GM19468 (cell line): ENCODE results near the gene MPHOSPH6.
"Not testable (repeated sequence)": the region's sequence is repeated elsewhere in the genome, so short reads cannot be mapped to it uniquely, and the experiment has no call there.

ENCODE experiments used
- ATAC-seq: cut with Tn5 transposase; IDR thresholded peaks from one replicate; pipeline ENCODE4 v1.9.1; 2021; ENCODE audit warnings: mild to moderate bottlenecking, moderate library complexity, moderate number of reproducible peaks; ENCODE audit not compliant: unreplicated experiment; ENCODE audit errors: extremely low read depth

Gene MPHOSPH6, protein sequence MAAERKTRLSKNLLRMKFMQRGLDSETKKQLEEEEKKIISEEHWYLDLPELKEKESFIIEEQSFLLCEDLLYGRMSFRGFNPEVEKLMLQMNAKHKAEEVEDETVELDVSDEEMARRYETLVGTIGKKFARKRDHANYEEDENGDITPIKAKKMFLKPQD

DNA sequence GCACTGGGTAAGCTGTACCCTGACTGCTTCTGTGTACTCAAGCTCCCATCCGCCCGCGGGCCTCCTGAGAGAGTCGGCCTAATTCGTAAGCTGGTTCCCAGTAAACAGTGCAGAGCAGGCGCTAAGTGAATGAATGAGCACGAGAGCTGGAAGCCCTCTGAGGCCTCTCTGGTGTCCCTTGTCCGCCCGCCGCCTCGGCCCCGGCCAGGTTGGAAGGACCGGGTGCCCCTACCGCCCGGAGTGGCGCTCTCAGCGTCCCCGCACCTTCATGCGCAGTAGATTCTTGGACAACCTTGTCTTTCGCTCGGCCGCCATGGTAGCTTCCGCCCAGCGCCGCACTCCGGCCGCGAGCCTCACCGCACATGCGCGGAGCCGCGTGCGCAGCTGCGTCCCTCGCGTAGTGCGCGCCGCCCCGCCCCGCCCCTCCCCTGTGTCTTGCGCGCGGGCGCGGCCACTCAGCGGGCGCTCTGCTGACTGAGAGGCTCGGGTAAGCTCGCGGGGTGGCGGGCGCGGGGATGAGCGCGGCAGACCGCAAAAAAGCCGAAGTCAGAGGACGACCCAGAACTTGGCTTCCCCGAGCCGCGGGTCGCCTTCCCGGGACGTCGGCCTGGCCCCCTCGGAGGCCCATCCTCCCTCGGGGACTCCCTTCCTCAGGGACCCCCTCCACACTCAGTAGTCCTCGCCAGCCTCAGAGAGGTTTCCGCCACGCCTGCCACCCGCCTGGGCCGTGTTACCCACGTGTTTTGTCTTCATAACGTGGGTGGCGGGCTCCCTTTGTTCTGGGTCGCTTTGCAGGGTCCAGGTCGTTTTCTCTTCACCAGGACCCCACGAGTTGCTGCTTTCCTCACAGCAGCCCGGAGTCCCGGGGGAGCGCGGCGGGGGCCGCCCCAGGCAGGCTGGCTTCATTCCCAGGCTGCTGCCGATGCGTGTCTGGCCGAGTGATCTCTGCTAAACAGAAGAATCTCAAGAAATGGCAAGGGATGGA is at the start of gene MPHOSPH6:
Gene MPHOSPH6, minus strand, starts transcription at position 364 of the 985 bp plus-strand sequence. Its CDS starts 49 bp downstream, at position 315.
- peak; percentile 98 for ATAC-seq

DNA sequence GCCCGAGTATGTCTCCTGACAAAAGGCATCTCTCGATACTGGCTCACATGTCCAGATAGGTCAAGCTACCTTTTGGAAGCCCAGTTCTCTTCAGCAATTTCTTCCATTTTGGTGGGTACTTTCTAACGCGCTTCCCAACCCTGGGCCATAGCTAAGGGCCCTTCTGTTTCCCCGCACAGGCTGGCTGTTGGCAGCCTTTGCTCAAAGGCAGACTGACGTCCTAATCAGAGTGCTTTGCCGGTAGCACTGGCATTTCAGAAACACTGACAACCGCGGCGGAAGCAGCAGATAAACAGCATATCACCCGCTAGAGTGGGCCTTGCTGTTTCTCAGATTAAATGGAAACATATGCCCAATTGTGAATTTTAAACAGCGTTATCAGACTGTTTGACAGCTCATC is 49.3 kb upstream of the MPHOSPH6 start:
- ATAC-seq = no peak

DNA sequence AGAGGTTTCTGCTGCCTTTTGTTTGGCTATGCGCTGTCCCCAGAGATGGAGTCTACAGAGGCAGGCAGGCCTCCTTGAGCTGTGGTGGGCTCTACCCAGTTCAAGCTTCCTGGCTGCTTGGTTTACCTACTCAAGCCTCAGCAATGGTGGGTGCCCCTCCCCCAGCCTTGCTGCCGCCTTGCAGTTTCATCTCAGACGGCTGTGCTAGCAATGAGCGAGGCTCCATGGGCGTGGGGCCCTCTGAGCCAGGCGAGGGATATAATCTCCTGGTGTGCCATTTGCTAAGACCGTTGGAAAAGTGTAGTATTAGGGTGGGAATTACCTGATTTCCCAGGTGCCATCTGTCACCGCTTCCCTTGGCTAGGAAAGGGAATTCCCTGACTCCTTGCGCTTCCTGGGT is 39.3 kb upstream of the MPHOSPH6 start:
- not testable (repeated sequence) for ATAC-seq

DNA sequence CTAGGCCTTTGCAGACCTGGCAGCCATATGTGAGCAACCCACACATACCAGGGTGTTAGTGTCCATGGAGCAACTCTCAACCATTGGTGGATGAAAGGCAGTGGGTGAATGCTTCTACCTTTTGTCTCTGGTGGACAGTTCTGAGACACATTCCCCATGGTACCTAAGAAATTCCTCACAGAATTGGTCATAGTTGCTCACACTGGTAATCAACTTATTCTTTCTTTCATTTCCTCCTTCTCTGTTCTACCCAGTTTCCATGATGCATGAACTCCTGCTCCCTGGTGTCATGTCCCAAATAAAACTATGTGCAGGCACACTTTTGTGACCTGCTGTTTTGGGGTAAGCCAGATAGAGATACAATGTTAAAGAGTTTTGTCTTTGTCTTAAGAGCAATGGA is 33.2 kb upstream of the MPHOSPH6 start:
- ATAC-seq = no peak

DNA sequence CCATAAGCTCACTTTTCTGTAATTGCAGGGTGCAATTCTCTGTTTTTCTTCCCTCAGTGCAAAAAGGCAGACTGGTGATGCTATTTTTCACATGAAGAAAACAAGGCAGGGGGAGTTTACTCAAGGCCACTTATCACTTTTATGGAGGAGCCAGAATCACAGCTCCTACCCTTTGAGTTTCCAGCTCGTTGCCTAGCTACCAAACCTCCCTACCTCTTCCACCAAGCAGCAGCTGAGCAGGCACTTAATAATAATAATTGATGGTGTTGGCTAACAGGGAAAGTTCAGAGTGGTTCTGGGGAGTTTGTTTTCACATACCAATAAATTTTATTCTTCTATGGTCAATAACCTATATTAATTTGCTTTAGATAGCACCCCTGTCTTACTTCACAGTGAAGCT is 31.9 kb upstream of the MPHOSPH6 start:
- no peak for ATAC-seq

DNA sequence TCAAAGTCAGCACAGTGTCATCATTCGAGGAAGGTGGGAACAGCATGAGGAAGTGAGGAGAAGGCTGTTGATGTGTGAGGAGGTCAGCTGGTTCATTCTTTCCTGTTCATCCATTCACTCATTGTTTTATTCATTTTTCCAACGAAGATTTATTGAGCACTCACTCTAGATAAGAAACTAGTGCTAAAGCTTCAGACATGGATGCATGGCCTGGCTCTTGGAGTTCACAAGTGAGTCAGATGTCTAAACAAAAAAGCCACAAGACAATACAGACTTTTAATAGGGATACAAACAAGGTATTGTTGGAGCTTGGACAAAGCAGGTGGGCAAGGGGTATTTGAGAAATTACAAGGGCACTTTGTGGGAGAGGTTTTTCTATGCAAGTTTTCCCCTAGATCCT is 31.3 kb upstream of the MPHOSPH6 start:
- ATAC-seq = no peak

DNA sequence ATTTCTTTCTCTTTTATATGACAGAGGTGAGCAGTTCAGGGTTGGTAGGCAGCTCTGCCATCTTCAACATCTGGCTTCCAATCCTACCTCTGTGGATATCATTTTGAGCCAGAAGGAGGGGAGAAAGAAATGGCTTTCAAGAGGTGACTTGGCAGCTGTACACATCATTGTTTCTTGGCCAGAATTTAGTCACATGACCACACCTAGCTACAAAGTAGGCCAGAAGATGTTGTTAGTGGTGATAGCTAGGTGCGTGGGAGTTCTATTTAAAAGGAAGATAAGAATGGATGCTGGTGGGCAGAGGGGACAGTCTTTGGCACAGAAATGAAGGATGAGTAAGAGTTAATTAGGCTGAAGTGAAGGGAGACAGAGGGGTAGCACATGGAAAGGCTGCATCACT is 29.2 kb upstream of the MPHOSPH6 start:
- ATAC-seq = no peak

DNA sequence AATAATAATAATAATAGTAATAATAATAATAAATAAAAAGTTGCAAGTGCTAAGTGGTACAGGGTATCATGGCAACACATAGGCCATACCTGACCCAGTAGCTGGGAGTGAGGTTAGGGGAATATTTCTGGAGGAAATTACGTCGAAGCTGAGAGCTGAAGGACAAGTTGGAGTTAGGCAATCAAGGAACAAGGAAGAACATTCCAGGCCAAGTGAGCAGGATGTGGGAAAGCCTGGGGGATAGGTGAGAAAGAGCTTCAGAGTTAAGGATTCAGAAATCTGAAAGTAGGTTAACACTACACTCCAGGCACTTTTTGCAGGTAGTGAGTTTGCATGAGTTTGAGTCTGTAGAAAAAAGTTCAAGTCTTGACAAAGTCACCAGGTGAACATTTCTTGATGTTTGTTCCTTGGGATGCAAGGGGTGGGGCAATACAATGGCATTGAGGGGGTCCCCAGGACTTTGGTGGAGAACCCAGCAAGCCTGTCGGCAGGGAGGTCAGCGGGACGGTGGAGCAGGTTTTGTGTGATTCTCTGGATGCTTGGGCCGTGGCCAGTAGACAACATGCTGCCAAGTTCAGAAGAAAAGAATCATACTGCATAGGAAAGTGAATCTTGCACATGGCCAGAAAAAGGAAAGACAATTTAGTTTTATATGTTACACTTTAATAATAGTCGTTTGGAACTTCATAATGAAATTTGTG is 27.7 kb upstream of the MPHOSPH6 start:
- no peak for ATAC-seq

DNA sequence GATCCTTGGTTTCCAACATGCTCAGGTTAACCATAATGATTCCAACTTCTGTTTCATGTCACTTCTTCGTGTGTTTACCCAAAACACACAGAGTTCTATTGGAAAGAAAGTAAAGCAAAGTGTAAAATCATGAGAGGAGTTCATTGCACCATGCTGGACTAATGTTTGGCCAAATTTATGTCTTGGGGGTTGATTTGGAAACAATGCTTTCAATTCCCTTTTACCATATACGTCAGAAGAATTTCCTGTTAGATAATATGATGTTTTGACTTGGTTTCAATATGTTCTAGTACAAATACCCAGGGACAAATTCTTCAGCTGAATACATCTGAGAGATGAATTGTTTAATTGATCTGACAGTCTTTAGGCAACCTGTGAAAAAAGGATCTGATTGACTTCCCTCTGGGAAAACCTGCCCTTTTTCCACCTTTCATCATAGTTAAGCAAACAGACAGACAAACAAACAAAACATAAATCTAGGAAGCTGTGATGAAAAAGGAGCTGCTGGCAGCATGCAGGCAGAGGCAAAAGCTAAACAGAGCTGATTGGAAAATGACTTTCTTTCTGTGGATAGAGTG is 26.0 kb upstream of the MPHOSPH6 start:
- no peak for ATAC-seq

DNA sequence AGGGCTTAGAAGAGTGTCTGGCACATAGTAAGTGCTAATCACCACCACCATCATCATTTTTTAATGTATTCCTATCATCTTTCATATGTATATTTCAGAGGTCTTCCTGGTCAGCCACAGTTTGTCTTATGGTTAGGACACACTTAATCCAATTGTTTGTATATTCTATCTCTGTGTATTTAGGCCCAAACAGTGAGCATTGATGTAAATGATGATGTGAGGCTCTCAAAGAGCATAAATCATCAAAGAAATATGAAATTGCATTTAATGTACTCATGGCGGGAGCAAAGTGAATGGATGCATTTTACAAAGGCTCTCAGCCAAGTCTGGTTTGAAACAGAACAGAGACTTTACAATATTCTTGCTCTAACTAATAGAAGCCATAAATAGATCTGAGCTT is 24.1 kb upstream of the MPHOSPH6 start:
- ATAC-seq = no peak

DNA sequence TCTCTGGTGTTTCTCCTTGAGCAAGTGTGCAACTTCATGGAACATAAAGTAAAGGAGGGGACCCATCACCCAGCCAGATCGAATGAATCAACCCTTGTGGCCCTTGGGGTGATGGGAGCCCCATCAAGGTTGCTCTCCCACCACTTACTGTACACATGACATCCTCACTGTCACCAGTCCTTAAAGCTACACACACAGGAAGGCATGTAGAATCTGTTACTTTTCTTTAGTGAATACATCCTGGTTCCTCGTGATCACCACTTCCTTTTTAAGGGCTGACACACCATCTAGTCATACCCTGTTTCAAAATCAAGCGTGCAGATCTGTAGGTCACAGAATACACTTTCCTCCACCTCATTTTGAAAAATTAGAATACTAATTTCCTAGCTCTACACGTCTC is 22.6 kb upstream of the MPHOSPH6 start:
- ATAC-seq = no peak

DNA sequence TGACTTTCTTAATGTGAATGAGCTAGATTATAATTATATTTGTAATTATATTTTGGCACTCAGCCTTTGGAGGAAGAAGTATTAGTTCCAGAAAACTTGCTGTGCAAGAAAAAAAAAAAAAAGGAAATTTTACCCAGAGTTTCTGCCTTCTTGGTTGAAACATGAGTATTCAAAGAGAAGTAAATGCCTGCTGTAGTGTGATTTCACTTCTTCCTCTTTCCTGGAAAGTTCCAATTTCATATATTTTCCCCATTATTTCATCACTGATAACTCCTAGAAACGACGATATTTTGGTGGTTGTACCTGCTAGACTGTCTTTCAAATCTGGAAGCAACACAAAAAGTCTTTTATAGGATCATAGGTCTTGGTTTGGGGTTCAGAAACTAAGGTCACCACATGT is 20.4 kb upstream of the MPHOSPH6 start:
- no peak for ATAC-seq

DNA sequence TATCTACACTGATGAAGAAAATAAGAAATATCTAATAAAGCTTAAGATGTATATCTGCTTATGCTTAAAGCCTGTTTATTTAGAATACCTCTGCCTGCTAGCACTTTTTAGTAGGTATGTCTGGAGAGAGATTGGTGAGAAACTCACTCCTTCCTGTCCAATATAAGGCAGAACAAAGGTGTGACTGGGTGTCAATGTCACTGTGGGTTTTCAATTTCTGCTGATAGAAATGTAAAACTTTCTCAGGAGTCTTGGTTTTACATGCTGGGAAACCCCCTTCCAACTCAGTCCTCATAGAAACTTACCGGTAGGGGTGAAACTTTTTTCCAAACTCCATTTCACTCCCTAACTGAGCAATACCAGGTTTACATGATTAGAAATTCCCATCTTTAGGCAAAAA is 17.8 kb upstream of the MPHOSPH6 start:
- ATAC-seq = no peak

DNA sequence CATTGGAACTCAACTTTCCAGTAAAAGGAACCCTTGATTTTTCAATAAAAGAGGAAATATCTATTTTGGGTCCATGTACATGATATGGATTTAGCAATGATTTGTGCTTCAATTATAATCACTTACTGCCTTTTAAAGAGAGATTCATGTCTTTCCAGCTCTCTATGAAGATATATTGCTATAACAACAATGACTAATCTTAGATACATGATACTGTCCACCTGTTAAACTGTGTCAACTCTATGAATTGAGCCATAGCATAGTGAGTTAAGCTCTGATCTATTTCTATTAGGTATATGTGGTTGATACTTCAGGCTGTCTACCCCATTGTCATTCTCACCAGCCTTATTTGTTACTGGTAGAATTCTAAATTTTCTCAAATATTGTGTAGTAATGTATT is 15.0 kb upstream of the MPHOSPH6 start:
- no peak for ATAC-seq

DNA sequence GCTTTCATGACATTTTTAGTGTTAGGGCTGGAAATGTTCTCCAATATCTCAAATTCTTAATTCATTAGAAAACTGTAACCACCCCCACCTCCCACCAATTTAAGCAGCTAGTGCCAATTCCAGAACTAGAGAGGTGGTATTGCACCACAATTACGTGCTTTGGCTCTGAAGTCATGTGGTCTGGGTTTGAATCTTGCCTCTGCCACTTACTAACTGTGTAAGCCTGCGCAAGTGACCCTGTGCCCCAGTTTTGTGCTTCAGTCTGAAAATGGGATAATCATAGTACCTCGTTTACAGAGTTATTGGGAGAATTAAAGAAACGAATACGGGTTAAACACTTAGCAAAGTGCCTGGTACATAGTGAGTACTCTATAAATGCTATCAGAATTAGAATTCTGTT is 14.2 kb upstream of the MPHOSPH6 start:
- no peak for ATAC-seq

DNA sequence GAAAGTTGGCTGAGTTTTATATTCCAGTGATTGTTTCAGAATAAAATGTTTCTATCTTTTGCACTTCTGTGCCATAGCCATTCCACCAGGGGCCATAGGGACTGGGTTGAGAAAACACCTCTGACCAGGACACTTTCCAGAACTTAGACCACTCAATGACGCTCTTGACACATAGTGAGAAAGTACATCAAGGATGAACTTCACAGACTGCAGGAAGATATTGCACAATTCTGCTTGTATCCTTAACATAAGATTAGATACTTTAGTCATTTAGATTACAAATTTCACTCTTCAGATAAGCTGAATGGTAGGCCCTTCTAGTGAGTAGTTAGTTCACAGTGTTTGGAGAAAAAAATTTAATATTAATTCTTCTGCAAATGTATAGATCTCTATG is 13.0 kb upstream of the MPHOSPH6 start:
- ATAC-seq = no peak

DNA sequence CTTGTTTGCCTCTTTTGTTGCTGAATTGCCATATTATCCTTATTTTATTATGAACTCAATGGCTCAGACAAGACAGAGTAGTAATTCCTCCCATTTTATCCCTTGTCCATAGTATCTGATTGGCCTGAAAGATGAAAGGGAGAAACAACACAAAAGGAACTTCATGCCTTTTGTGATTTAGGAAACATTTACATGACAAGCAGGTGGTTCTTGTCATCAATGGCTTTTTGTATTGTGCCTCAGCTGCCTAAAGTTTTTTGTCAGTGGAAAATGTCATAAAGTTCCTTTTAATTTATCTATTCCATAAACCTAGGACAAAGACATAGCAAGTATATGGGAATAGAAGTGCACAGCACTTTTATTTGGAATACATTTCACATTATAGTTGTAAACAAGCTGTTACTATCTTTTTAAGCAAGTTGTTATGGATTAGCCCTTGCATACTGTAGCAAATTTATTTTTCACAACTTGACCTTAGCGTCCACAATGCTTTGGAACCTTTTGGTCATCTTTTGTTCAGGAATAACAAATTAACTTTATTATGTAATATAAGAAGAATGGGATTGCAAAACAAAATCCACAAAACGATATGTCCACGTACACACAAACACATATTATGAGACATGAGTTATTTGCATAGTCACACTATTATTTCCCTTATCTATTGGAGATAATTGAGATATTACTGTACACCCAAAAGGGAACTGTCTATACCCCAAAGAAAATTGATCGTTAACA is 12.4 kb upstream of the MPHOSPH6 start:
- no peak for ATAC-seq

DNA sequence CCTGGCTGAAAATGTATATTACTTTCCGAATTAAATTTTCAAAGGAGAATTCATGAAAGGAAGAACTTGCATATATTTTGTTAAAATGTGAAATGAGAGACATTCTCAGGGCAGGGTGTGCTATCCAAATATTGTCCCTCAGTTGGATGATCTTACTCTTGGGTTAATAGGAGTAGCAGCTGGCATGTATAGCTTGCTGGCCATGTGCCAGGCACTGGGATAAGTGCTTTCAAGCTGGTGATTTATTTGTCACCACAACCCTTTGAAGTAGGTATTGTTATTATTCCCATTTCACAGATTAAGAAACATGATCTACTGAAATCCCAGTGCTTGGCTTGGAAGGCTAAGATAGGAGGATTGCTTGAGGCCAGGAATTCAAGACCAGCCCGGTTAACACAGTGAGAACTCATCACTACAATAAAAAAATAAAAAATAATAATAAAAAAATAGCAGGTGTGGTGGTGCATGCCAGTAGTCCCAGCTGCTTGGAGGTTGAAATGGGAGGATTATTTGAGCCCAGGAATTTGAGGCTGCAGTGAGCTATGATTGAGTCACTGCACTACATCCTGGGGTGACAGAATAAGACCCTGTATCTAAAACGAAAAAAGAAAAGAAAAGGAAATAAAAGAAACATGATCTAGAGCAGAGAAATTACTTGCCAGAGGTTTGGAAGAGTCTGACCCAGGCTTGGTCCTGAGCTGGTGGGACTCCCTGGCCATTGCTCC is 11.6 kb upstream of the MPHOSPH6 start:
- no peak for ATAC-seq

DNA sequence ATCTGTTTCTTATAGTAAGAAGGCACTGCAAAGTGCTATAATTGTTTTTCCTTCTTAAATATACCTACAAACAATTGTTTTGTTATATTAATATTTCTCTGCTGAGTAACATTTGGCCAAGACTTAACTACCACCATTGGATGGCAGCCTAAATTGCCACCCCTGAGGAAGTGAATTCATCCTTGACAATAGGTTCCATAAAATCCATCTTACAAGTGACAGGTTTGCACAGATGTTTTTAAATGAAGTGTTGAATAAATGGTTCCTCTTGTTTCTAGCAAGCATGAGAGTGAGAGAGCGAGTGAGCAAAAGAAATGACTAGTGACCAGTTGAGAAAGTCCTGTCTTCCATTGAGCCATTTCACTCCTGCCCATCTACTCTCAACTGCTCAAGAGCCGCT is 8.3 kb upstream of the MPHOSPH6 start:
- no peak for ATAC-seq
